Measurements from ENCODE around the gene ADGRF5.

DNA sequence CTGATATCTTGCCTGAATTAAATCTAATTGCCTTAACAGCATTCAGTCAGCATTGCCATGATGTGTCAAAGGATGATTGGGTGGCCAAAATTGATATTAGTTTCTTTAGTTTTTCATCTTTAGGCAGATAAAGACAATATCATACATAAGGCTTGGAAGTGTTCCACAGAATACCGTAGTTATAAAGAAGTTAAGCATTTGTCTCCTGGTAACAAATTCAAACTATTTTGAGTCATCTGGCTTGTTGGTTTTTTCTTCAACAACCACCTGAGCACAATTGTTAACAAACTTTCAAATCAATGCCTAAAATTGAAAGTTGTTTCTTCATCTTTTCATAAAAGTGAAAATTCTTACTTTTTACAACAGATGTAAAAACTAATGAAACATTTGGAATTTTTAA lies 47.5 kb upstream of the ADGRF5 start:
- no peak for TF ChIP-seq EP300 (IDR thresholded peaks at IDR 0.05)
- TF ChIP-seq, protein P1, sequence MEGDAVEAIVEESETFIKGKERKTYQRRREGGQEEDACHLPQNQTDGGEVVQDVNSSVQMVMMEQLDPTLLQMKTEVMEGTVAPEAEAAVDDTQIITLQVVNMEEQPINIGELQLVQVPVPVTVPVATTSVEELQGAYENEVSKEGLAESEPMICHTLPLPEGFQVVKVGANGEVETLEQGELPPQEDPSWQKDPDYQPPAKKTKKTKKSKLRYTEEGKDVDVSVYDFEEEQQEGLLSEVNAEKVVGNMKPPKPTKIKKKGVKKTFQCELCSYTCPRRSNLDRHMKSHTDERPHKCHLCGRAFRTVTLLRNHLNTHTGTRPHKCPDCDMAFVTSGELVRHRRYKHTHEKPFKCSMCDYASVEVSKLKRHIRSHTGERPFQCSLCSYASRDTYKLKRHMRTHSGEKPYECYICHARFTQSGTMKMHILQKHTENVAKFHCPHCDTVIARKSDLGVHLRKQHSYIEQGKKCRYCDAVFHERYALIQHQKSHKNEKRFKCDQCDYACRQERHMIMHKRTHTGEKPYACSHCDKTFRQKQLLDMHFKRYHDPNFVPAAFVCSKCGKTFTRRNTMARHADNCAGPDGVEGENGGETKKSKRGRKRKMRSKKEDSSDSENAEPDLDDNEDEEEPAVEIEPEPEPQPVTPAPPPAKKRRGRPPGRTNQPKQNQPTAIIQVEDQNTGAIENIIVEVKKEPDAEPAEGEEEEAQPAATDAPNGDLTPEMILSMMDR (IDR thresholded peaks at IDR 0.05): no peak
- TF ChIP-seq POLR2A (IDR thresholded peaks at IDR 0.05): no peak

Data from sigmoid colon (tissue), 4 donors.